ENCODE measurements around the gene RIMS4.

Gene RIMS4

GRCh38 chr20:44790638-44791393 lies 19.5 kb downstream of the RIMS4 start:
- DNase-seq: no peak
- Mint-ChIP-seq H3K27ac (no peak overlapping the region), H3K4me1 (no peaks in the 10 kb centered on the region), H3K9me3 (no peaks in the 10 kb centered on the region), H3K4me3 (no peak overlapping the region), H3K27me3 (peaks cover 13% of the 10 kb centered on the region)
- ATAC-seq: no peak

DNA sequence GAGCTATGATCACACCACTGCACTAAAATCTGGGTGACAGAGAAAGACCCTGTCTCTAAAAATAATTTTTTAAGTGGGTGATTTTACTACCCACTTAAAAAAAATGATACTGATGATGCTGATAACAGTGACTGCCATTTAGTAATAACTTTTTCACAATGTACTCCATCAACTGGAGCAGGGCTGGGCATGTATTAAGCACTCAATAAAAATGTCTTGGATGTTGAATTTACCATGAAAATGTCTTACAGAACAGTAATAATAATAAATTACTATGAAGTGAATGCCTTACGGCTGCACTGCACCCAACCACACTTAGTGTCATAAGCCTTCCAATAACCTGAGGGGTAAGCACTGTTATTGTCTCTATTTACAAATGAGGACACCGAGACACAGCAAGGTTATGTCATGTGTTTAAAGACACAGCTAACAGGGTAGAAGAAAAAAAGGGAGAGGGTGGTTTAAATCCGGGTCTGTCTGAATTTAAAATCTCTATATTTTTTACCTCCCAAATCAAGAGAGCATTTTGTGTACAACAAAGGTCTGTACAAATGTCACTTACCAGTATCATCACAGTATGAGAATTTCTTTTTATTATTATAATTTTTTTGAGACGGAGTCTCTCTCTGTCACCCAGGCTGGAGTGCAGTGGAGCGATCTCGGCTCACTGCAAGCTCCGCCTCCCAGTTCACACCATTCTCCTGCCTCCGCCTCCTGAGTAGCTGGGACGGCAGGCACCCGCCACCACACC lies 21.5 kb downstream of the RIMS4 start:
- no peak for ATAC-seq
- H3K27me3 Mint-ChIP-seq: peaks cover 25% of the 10 kb centered on the region
- H3K27ac Mint-ChIP-seq: no peak overlapping the region
- no peaks in the 10 kb centered on the region for H3K9me3 Mint-ChIP-seq
- no peaks in the 10 kb centered on the region for H3K4me1 Mint-ChIP-seq
- no peak for DNase-seq
- H3K4me3 Mint-ChIP-seq: no peak overlapping the region

- Mint-ChIP-seq H3K4me3 (no peak overlapping the region), H3K27me3 (peaks cover 25% of the 10 kb centered on the region), H3K27ac (no peak overlapping the region), H3K4me1 (no peaks in the 10 kb centered on the region), H3K9me3 (no peaks in the 10 kb centered on the region)
- ATAC-seq (no peak), DNase-seq (no peak)
Measured at GRCh38 chr20:44787299-44787698, 23.0 kb downstream of the RIMS4 start.

DNA sequence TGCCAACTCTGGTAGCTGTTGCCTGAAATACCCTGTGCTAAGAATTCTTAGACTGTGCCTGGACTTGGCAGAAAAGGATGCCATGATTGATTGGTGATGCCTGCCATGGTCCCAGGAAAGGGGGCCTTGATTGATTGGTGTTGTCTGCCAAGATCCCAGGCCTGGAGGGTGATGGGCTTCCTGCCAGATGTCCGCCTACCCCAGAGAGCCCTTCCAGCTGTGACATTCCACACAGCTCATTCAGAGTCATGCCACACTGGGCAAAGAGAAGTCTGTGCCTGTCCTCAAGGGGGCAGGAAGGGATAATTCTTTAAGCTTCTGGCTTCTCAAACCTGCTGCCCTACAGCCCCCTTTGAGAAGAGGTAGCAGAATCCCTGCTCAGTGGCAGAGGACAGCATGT lies 24.6 kb downstream of the RIMS4 start:
- DNase-seq (no peak), ATAC-seq (no peak)
- Mint-ChIP-seq H3K4me1 (no peaks in the 10 kb centered on the region), H3K27me3 (peaks cover 39% of the 10 kb centered on the region), H3K27ac (no peak overlapping the region), H3K9me3 (peaks cover 0 to 3% of the 10 kb centered on the region in 2 donors), H3K4me3 (no peak overlapping the region)

GRCh38 chr20:44784688-44785087 lies 25.7 kb downstream of the RIMS4 start:
- DNase-seq (no peak), ATAC-seq (no peak)
- Mint-ChIP-seq H3K4me3 (no peak overlapping the region), H3K4me1 (no peaks in the 10 kb centered on the region), H3K27ac (no peak overlapping the region), H3K27me3 (peaks cover 45% of the 10 kb centered on the region), H3K9me3 (peaks cover 0 to 3% of the 10 kb centered on the region in 2 donors)

DNA sequence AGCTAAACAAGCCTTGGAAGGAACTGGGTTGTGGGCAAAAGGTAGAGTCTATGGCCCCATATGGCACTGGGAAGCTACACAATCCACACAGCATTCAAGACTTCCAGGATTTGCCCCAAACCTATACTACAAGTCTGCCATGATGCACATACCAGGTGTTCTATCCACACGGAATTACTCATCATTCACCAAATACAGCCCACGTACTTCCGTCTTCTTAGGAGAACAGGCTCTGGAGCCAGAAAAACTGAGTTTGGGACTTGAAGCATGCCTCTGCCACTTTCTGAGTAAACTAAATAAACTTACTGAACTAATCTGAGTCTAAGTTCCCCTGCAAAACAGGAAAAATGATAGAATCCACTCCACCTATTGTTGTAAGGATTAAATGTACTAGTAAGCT lies 28.6 kb downstream of the RIMS4 start:
- no peaks in the 10 kb centered on the region for H3K4me1 Mint-ChIP-seq
- peaks cover 42% of the 10 kb centered on the region for H3K27me3 Mint-ChIP-seq
- H3K27ac Mint-ChIP-seq: no peak overlapping the region
- H3K9me3 Mint-ChIP-seq: peaks cover 0 to 3% of the 10 kb centered on the region in 2 donors
- DNase-seq: no peak
- no peak for ATAC-seq
- H3K4me3 Mint-ChIP-seq: no peak overlapping the region

- peaks cover 0 to 3% of the 10 kb centered on the region in 2 donors for H3K9me3 Mint-ChIP-seq
- ATAC-seq (no peak), DNase-seq (no peak)
- no peak overlapping the region for H3K27ac Mint-ChIP-seq
- H3K27me3 Mint-ChIP-seq: peaks cover 42% of the 10 kb centered on the region
- no peaks in the 10 kb centered on the region for H3K4me1 Mint-ChIP-seq
- H3K4me3 Mint-ChIP-seq: no peak overlapping the region
Measured at GRCh38 chr20:44781118-44781517, 29.2 kb downstream of the RIMS4 start.

- H3K4me3 Mint-ChIP-seq: no peak overlapping the region
- no peak overlapping the region for H3K27ac Mint-ChIP-seq
- H3K9me3 Mint-ChIP-seq: peaks cover 0 to 3% of the 10 kb centered on the region in 2 donors
- no peak for ATAC-seq
- H3K27me3 Mint-ChIP-seq: peaks cover 43% of the 10 kb centered on the region
- H3K4me1 Mint-ChIP-seq: no peaks in the 10 kb centered on the region
- DNase-seq: peak; percentile 12 to 25
Measured at GRCh38 chr20:44780226-44780625, 30.1 kb downstream of the RIMS4 start.

DNA sequence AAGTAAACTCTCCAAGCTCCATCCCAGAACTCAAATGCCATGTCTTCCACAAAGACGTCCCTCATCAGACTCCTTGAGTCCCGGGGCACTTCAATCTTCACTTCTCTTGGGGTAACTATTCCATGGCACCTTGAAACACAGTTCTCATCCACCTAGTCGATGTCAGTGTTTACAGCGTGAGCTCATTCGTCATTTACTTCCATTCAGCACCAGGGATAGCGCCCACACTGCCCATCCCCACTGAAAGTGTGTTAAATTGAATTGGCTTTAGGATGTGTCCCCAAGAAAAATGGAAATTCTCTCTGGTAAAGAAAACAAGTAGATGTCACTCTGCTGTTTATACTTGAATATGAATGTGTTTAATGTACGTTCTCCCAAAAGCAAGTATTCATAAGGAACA lies 33.4 kb downstream of the RIMS4 start:
- Mint-ChIP-seq H3K4me3 (no peak overlapping the region), H3K4me1 (no peaks in the 10 kb centered on the region), H3K27me3 (peaks cover 29% of the 10 kb centered on the region), H3K27ac (no peak overlapping the region), H3K9me3 (peaks cover 0 to 3% of the 10 kb centered on the region in 2 donors)
- DNase-seq (no peak), ATAC-seq (no peak)

- H3K4me1 Mint-ChIP-seq: no peaks in the 10 kb centered on the region
- H3K27me3 Mint-ChIP-seq: peaks cover 27% of the 10 kb centered on the region
- no peak for DNase-seq
- H3K27ac Mint-ChIP-seq: no peak overlapping the region
- H3K9me3 Mint-ChIP-seq: no peaks in the 10 kb centered on the region
- no peak for ATAC-seq
- no peak overlapping the region for H3K4me3 Mint-ChIP-seq
Measured at GRCh38 chr20:44773070-44773829, 37.1 kb downstream of the RIMS4 start.

DNA sequence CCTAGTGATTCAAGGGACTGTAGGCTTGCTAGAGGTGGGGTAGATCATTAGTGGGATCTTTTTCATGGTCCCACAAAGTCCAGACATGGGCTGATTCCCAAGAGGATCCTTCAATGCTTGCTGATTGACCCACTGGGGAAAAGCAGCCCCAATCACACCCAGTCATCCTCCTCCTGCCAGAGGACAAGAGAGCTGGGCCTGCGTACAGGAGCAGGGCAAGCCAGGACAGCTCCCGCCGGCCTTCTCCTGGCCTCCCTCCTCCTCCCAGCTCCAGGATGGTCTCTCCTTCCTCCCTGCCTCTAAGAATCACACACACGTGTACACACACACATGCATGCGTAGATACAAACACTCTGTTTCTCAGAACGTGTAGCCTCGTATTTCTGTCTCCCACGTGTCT lies 37.7 kb downstream of the RIMS4 start:
- Mint-ChIP-seq H3K4me1 (no peaks in the 10 kb centered on the region), H3K27me3 (peaks cover 27% of the 10 kb centered on the region), H3K27ac (no peak overlapping the region), H3K4me3 (no peak overlapping the region), H3K9me3 (no peaks in the 10 kb centered on the region)
- DNase-seq (no peak), ATAC-seq (no peak)

DNA sequence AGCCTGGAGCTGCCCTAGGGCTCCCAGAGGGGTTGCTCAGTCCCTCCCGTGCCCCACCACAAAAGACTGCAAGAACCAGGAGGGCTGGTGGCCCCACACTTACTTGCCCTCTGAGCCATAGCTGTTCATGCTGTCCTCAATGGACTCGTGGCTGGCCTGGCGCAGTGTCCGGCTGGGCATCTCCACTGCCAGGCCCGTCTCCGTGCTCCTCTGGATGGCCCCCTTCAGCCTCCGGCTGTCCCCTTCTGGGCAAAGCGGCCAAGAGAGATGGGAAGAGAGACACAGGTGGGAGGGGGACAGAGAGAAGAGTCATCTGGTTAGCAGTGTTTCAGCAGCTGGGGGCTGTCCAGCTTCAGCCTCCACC lies 39.2 kb downstream of the RIMS4 start:
- no peak for ATAC-seq
- H3K4me1 Mint-ChIP-seq: no peaks in the 10 kb centered on the region
- H3K9me3 Mint-ChIP-seq: no peaks in the 10 kb centered on the region
- DNase-seq: no peak
- H3K27ac Mint-ChIP-seq: no peak overlapping the region
- H3K27me3 Mint-ChIP-seq: peaks cover 23% of the 10 kb centered on the region
- no peak overlapping the region for H3K4me3 Mint-ChIP-seq

DNA sequence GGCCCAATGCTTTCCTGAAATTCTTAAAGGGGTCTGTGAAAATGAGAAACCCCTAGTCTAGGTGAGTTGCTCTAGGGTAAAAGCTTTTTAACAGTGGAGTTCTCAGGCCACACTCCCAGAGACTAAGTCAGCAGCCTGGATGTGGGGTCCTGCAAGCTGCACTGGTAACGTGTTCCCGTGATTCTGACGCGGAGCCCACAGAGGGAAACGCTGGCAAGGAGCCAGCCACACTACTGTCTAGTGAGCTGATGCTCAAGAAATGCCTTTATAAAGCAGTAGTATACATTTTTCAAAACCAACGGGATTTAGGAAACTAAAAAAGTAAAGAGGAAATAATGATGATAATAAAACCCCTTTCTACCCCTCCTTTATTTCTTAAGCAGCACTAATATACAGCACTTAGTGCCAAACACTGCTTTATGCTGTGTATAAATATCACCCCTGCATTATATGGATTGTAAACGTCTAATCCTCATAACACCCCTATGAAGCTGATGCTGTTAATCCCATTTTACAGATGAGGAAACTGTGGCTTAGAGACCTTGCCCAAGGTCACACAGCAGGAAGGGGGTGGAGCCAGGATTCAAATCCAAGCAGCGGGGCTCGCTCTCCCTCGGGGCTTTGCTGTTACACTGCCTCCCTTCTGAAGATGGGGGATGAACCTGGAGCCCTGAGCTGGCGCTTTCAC lies 39.7 kb downstream of the RIMS4 start:
- ATAC-seq (no peak), DNase-seq (no peak)
- no peak overlapping the region for H3K4me3 Mint-ChIP-seq
- H3K27me3 Mint-ChIP-seq: peaks cover 26% of the 10 kb centered on the region
- no peak overlapping the region for H3K27ac Mint-ChIP-seq
- no peaks in the 10 kb centered on the region for H3K9me3 Mint-ChIP-seq
- no peaks in the 10 kb centered on the region for H3K4me1 Mint-ChIP-seq

GRCh38 chr20:44769481-44769863 lies 40.9 kb downstream of the RIMS4 start:
- Mint-ChIP-seq H3K27me3 (peaks cover 27% of the 10 kb centered on the region), H3K4me1 (no peaks in the 10 kb centered on the region), H3K9me3 (no peaks in the 10 kb centered on the region), H3K27ac (no peak overlapping the region), H3K4me3 (no peak overlapping the region)
- no peak for DNase-seq
- ATAC-seq: no peak

- Mint-ChIP-seq H3K4me1 (no peaks in the 10 kb centered on the region), H3K27ac (no peak overlapping the region), H3K27me3 (peaks cover 27% of the 10 kb centered on the region), H3K4me3 (no peak overlapping the region), H3K9me3 (no peaks in the 10 kb centered on the region)
- no peak for ATAC-seq
- no peak for DNase-seq
Measured at GRCh38 chr20:44768854-44769480, 41.4 kb downstream of the RIMS4 start.

All from stimulated activated naive CD8-positive, alpha-beta T cell treated with anti-CD3 and anti-CD28 coated beads, Interleukin-15, amount 100 ng/mL, for 72 hours (primary cell).